GM19328 (cell line): ENCODE data around the gene TSKU.

Experiments used
- ATAC-seq: cut with Tn5 transposase; IDR thresholded peaks from one replicate; pipeline ENCODE4 v1.9.1; 2021; ENCODE audit warnings: mild to moderate bottlenecking, moderate library complexity; ENCODE audit not compliant: unreplicated experiment

TSKU gene

GRCh38 chr11:76750746-76751145 is 32.4 kb upstream of the TSKU start:
- ATAC-seq = no peak

- no peak for ATAC-seq
Measured at GRCh38 chr11:76752321-76753143, 30.6 kb upstream of the TSKU start.

- ATAC-seq = no peak
Measured at GRCh38 chr11:76753449-76753848, 29.7 kb upstream of the TSKU start.

- no peak for ATAC-seq
Measured at GRCh38 chr11:76753950-76754349, 29.2 kb upstream of the TSKU start.

GRCh38 chr11:76756341-76756741 is 26.8 kb upstream of the TSKU start:
- ATAC-seq = no peak

GRCh38 chr11:76758311-76758710 is 24.8 kb upstream of the TSKU start:
- ATAC-seq = no peak

- no peak for ATAC-seq
Measured at GRCh38 chr11:76759092-76759491, 24.1 kb upstream of the TSKU start.

- no peak for ATAC-seq
Measured at GRCh38 chr11:76759517-76759916, 23.6 kb upstream of the TSKU start.

- ATAC-seq = no peak
Measured at GRCh38 chr11:76760236-76760635, 22.9 kb upstream of the TSKU start.

- no peak for ATAC-seq
Measured at GRCh38 chr11:76761718-76762355, 21.3 kb upstream of the TSKU start.

GRCh38 chr11:76762356-76762752 is 20.8 kb upstream of the TSKU start:
- no peak for ATAC-seq

GRCh38 chr11:76762867-76763572 is 20.1 kb upstream of the TSKU start:
- ATAC-seq = no peak

- ATAC-seq = no peak
Measured at GRCh38 chr11:76763573-76764346, 19.4 kb upstream of the TSKU start.

GRCh38 chr11:76764941-76765665 is 18.1 kb upstream of the TSKU start:
- ATAC-seq = no peak

- ATAC-seq = no peak
Measured at GRCh38 chr11:76765863-76766350, 17.2 kb upstream of the TSKU start.

GRCh38 chr11:76766521-76766920 is 16.6 kb upstream of the TSKU start:
- no peak for ATAC-seq

- no peak for ATAC-seq
Measured at GRCh38 chr11:76767659-76768058, 15.5 kb upstream of the TSKU start.

GRCh38 chr11:76768088-76768908 is 14.9 kb upstream of the TSKU start:
- no peak for ATAC-seq

- no peak for ATAC-seq
Measured at GRCh38 chr11:76768909-76769560, 14.1 kb upstream of the TSKU start.
